Esophagus squamous epithelium (tissue), 4 donors: ENCODE results near the gene SGTB.

Source experiments
- CTCF ChIP-seq, 6 experiments: fragments of 450-650 bp in 4 of 6; fragments of 200-600 bp in 2 of 6; sonication (generic) in 2 of 6; IDR thresholded peaks; one replicate each; pipeline ENCODE4 v1.5.1; 2016 to 2019; ENCODE audit warnings: antibody characterized with exemption in 6 of 6, mild to moderate bottlenecking in 4 of 6, moderate library complexity in 4 of 6
- POLR2A ChIP-seq, 4 donors: fragments of 450-650 bp; IDR thresholded peaks; one replicate each; pipeline ENCODE4 v1.6.1; 2017; ENCODE audit warnings: antibody characterized with exemption in 4 of 4, mild to moderate bottlenecking in 4 of 4, moderate library complexity in 3 of 4

GRCh38 chr5:65651144-65651543 lies 70.8 kb downstream of the SGTB start:
- TF ChIP-seq POLR2A (IDR thresholded peaks at IDR 0.05) (no peak), CTCF (IDR thresholded peaks at IDR 0.05) (no peak)
